Right atrium auricular region (tissue), 2 donors: ENCODE data around the gene PTGES2. TPM values are rescaled to one million over a fixed set of nuclear protein-coding genes. Genes with fewer than 3 reads are reported as not detected.

Experiments used
- DNase-seq: peaks from one replicate; pipeline ENCODE4 v3.0.0-alpha.2; 2019; ENCODE audit warnings: low spot score
- H3K27ac ChIP-seq, 2 donors: fragments of 200-600 bp; sonication (generic); 1 replicate in 1 of 2; 2 replicates in 1 of 2; pipeline ENCODE4 v1.5.1; 2016 to 2019
- H3K27me3 ChIP-seq, 2 donors: fragments of 200-600 bp; sonication (generic); one replicate each; pipeline versions ENCODE4 v1.5.1 to v1.6.0; 2017 to 2019
- H3K36me3 ChIP-seq: fragments of 200-600 bp; sonication (generic); one replicate; pipeline ENCODE4 v1.5.1; 2016
- H3K4me1 ChIP-seq, 2 donors: fragments of 200-600 bp; sonication (generic); one replicate each; pipeline versions ENCODE4 v1.5.1 to v1.6.0; 2017 to 2019
- H3K4me3 ChIP-seq, 2 donors: fragments of 200-600 bp; sonication (generic); 1 replicate in 1 of 2; 2 replicates in 1 of 2; pipeline ENCODE4 v1.5.1; 2017 to 2019; ENCODE audit warnings: mild to moderate bottlenecking in 1 of 2, moderate library complexity in 1 of 2
- H3K9me3 ChIP-seq, 2 donors: fragments of 200-600 bp; sonication (generic); one replicate each; pipeline ENCODE4 v1.5.1; 2019
- CTCF ChIP-seq, 2 donors: fragments of 200-600 bp; sonication (generic); IDR thresholded peaks; one replicate each; pipeline ENCODE4 v1.5.1; 2019; ENCODE audit warnings: antibody characterized with exemption in 2 of 2
- total RNA-seq, 2 donors: library from RNA; depleted of rRNA; stranded (reverse); fragments of >200 nt; gene quantifications; one replicate each; pipeline ENCODE4 v1.1.0, GENCODE V29; 2016

Gene PTGES2
- total RNA-seq, 2 donors from 2014 or later: 114 to 118 TPM

GRCh38 chr9:128122809-128123175 lies 4.7 kb downstream of the PTGES2 start:
- H3K27me3 ChIP-seq: no peaks in the 10 kb centered on the region
- DNase-seq: no peak
- H3K36me3 ChIP-seq: peaks cover 42% of the 10 kb centered on the region

DNA sequence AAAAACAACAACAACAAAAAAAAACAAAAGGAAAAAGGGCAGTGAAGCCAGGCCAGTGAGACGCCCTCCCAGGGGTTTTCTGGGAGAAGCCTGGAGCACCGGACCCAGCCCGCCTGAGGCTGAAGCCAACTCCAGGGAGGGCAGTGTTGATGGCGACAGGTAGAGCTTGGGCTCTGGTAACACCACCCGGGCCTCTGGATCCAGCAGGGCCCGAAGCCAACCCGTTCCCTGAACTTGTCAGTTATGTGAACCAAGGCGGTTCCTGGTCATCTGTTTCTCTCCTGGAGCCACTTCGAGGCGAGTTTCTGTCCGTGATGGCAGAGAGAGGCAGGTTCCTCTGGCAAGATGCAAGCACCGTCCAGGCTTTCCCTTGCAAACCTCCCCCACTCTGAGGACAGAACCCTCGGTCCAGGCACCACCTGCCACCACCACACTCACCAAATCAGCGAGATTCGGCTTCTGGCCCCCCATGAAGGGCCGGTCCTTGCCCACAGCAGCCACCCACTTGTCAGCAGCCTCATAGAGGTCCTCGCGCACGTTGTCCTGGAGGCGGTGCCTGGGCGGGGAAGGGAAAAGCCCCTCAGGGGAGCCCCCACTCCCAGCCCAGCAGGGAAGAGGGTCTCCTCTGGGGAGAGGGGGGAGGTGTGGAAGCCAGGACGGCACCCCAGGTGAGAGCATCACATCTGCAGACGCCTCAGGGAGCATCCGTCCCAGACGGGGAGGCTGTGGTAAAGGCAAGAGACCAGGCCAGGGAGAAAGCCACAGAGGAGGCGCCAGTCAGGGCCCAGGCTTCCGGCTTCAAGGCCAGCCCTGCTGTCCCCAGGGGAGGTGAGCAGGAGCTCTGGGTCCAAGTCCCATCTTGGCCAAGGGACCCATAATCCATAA lies 5.4 kb downstream of the PTGES2 start:
- Histone ChIP-seq H3K36me3 (peaks cover 42% of the 10 kb centered on the region), H3K4me3 (no peak overlapping the region), H3K27me3 (no peaks in the 10 kb centered on the region), H3K4me1 (peaks cover 0 to 26% of the 10 kb centered on the region in 2 donors), H3K27ac (no peak overlapping the region), H3K9me3 (no peaks in the 10 kb centered on the region)
- DNase-seq: no peak
- TF ChIP-seq CTCF (IDR thresholded peaks at IDR 0.05): no peak

More at GRCh38 chr9:128122809-128123175, 4.7 kb downstream of the PTGES2 start:
- H3K9me3 ChIP-seq: no peaks in the 10 kb centered on the region
- no peak overlapping the region for H3K4me3 ChIP-seq
- H3K27ac ChIP-seq: no peak overlapping the region
- TF ChIP-seq CTCF (IDR thresholded peaks at IDR 0.05): no peak
- peaks cover 0 to 24% of the 10 kb centered on the region in 2 donors for H3K4me1 ChIP-seq

DNA sequence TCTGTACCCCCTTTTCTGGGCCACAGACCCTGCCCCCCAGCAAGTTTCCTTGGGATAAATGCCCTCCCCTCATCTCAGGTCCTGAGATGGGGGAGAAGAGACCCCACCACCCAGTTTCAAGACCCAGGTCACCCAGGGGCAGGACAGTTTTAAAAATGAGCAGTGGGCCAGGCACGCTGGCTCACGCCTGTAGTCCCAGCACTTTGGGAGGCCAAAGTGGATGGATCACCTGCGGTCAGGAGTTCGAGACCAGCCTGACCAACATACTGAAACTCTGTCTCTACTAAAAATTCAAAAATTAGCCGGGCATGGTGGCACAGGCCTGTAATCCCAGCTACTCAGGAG lies 6.1 kb downstream of the PTGES2 start:
- no peak overlapping the region for H3K27ac ChIP-seq
- no peaks in the 10 kb centered on the region for H3K27me3 ChIP-seq
- DNase-seq: no peak
- TF ChIP-seq CTCF (IDR thresholded peaks at IDR 0.05): no peak
- H3K4me1 ChIP-seq: peaks cover 0 to 20% of the 10 kb centered on the region in 2 donors
- H3K36me3 ChIP-seq: peaks cover 42% of the 10 kb centered on the region
- no peak overlapping the region for H3K4me3 ChIP-seq
- no peaks in the 10 kb centered on the region for H3K9me3 ChIP-seq

- no peak for DNase-seq
- Histone ChIP-seq H3K27ac (no peak overlapping the region), H3K4me3 (no peak overlapping the region), H3K36me3 (peaks cover 42% of the 10 kb centered on the region), H3K4me1 (peaks cover 0 to 15% of the 10 kb centered on the region in 2 donors), H3K27me3 (no peaks in the 10 kb centered on the region), H3K9me3 (no peaks in the 10 kb centered on the region)
- no peak for TF ChIP-seq CTCF (IDR thresholded peaks at IDR 0.05)
These were observed 6.6 kb downstream of the PTGES2 start for GRCh38 chr9:128120741-128121465.

DNA sequence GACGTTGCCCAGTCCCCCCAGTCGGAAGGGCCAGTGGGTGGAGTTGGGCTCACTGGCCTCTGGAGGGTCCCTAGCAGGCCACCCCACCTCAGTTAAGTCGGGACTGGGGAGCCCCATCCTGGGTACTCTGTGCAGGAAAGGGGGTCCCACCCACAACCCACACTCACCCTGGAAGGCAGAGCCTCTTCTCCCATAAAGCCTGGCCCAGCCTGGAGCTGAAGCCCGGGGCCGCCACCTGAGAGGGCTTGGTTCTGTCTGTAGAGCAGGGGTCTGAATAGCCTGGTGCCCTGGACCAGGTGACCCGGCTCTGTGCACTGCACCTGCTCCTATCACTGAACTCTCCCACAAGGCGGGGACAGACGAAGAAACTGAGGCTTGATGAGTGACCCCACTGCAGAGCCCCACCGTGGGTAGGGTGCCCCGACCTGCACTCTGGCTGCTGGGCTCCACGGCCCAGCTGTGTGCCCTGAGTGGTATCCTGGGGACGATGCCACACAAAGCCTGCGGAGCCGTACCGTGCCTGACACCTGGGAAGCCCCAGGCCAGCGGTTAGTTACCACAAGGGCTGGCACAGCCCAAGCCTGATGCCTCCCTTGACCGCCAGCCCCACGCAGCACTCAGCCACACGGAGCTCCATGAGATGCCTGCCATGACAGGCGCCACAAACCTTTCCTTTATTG lies 7.3 kb downstream of the PTGES2 start:
- TF ChIP-seq CTCF (IDR thresholded peaks at IDR 0.05): no peak
- Histone ChIP-seq H3K9me3 (no peaks in the 10 kb centered on the region), H3K4me1 (peaks cover 0 to 8% of the 10 kb centered on the region in 2 donors), H3K36me3 (peaks cover 42% of the 10 kb centered on the region), H3K27me3 (no peaks in the 10 kb centered on the region), H3K27ac (no peak overlapping the region), H3K4me3 (no peak overlapping the region)
- DNase-seq: no peak
